Activated CD8-positive, alpha-beta memory T cell treated with anti-CD3 and anti-CD28 coated beads, Interleukin-2, amount 50 U/mL, for 1 hour (primary cell): Measurements from ENCODE around the gene RPTOR.

Experiments
- DNase-seq: peaks from one replicate; pipeline ENCODE4 v3.0.0-alpha.2; 2020; ENCODE audit errors: extremely low read depth

RPTOR gene

GRCh38 chr17:80666867-80667266, 122.2 kb downstream of the RPTOR start:
- no peak for DNase-seq

DNA sequence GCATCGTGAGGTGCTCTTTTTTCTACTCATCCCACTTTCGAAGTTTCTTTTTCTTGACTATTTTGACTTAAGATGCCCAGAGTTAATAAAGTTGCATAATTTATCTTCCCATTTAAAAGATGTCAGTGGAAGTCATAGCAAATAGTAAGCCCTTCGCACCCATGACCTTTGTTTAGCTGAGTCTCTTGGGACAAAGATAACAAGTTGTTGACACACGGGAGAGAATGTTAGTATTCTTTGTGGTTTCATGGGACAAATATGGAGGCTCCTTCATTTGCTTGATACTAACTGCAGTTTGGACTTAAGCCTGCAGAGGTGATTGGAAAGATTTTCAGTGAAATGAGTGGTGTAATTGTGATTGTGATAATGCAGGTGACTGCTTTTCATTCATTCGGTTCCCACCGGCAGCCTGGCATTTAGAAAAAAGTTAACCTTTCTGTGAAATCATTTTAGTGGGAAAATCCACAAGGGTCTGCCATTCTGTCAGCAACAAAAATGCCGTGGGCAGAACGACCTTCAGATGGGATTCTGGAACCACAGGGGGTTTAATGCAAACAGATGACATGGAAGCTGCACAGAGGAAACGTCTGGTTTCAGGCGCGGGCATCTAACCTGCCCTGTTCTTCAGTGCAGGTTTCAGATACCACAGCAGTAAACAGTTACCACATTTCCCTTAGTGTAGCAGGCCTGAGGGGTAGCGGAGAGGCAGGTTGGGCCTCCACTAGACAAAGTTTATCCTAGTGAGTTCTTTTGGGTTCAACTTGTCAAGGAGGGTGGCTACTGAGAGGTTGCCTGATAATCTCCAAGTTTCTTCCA, 123.0 kb downstream of the RPTOR start:
- DNase-seq: no peak

- no peak for DNase-seq
Observed at GRCh38 chr17:80668375-80669148, 123.9 kb downstream of the RPTOR start.

DNA sequence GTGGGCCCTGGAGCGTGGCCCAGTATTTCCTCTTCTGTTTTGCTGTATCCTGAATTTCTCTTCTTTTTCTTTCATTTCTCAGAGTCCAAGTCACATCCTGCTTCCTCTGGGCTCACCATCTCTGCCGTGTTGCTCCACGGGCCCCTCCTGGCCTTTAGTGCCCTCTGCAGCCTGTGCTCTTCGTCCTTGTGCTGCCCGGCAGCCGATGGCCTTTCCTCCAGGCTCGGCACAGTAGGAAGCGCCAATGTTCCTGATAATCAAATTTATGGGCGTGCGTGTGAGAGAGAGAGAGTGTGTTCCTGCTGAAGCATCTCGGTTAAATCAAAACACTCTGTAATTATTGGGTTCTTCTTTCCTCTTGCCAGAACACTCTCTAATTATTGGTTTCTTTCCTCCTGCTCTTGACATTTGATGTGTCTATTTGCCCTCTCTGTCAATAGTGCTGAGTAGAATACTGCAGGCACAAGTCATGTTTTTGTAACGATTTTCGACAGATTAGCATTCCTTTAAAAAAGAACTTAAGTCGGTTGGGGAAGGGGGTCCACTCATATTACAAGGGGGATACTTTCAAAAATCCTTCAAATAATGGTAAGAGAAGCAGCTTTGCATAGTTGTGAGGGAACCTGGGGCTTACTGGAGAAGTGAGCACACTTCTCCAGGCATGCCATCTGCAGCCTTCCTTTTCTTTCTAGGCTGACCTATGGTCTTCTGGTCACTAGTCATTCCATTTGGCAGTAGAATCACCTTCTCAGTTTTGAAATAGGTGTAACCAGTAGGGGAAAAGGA, 126.6 kb downstream of the RPTOR start:
- no peak for DNase-seq

DNA sequence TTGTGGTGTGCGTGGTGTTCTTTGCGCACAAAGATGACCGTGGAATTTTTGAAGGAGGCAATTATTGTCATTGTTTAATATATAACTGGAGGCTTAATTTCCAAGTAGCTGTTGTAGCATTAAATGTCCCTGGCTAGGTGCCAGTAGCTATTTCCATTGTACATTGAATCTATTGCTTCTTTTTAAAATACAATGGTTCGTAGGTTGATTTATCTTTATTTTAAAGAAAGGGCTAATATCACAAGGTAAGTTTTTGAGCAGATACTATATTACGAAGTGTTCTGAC, 127.1 kb downstream of the RPTOR start:
- DNase-seq: no peak

- no peak for DNase-seq
Observed at GRCh38 chr17:80673152-80673920, 128.7 kb downstream of the RPTOR start.

DNA sequence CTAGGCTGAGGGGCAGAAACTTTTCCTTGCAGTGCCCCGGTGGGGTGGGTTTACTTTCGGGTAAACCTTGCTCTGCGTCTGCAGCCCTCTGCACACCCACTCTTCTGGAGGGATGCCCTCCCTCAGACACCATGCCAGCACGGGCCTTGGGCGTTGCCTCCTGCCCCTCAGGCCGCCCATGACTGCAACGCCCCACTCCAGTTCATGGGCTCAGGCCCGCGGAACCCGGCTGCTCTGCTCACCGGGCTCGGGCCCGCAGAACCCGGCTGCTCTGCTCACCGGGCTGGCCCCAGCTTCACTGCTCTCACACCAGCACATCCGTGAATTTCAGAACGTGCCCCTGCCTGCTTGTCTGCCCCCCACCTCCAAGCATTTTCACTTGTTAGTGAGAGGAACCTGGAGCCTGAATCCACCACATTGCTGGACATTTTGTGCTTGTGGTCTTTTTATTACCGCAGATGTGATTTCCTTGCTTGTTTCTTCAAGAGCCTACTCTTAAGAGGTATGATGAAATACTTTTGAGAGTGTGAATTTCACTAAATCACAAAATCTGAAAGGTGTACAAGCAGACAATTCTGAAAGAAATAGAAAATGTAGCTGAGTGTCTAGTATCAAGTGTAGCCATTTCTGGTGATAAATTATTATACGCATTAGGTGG, 130.9 kb downstream of the RPTOR start:
- DNase-seq: no peak

GRCh38 chr17:80676096-80676466, 131.4 kb downstream of the RPTOR start:
- DNase-seq: no peak

GRCh38 chr17:80676564-80676963, 131.9 kb downstream of the RPTOR start:
- DNase-seq: no peak

GRCh38 chr17:80677214-80677756, 132.6 kb downstream of the RPTOR start:
- no peak for DNase-seq

- DNase-seq: no peak
Observed at GRCh38 chr17:80679816-80680215, 135.2 kb downstream of the RPTOR start.

DNA sequence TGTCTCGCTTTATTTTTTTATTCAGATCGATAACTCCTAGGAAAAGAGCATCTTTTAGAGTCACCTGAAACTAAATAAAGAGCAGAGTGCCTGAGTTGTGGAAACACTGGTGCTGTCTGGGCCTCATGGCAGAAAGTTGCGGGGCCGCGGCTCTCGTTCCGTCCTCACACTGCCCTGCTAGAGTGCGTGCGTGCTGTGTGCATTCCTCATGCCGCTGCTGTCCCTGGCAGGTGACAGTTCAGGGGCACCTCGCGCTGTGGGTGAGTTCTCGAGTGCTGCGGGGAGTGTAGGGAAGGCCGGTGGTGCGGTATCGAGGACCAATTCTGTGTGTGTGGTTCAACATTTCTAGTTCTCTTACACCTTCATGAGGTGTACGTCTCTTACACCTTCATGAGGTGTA, 136.6 kb downstream of the RPTOR start:
- no peak for DNase-seq

DNA sequence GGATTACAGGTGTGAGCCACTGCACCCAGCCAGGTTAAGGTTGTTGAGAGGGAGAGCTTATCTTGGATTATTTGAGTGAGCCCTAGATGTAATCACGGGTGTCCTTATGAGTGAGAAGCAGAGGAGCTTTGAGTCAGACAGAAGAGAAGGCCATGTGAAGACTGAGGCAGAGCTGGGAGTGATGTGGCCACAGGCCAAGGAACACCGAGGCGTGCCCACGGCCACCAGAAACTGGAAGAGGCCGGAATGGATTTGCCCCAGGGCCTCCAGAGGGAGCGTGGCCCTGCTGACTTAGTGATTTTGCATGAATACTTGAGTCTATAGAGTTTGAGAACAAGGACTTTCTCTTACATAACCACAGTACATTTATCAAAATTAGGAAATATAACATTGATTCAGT, 137.7 kb downstream of the RPTOR start:
- no peak for DNase-seq

DNA sequence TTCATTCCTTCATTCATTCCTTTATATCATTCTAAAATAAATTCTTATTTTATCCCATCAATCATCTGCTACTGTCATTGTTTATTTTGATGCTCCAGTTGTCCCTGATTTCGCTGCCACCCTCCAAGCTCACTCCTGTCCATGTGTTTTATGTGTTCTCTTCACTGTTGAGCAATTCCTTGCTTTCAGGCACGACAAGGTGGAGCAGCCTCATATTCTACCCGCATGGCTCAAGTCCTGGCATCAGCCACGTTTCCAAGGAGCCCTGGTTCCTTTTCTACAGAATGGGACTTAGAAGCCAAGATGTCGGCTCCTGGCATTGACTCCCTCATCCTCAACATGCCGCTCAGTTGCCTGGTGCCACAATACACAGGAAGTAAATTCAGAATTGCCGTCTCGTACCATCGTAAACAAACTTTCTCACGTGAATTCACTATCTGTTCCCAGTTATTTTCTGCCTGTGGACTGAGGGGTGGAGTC, 139.0 kb downstream of the RPTOR start:
- DNase-seq: no peak

- no peak for DNase-seq
Observed at GRCh38 chr17:80687839-80688238, 143.2 kb downstream of the RPTOR start.

DNA sequence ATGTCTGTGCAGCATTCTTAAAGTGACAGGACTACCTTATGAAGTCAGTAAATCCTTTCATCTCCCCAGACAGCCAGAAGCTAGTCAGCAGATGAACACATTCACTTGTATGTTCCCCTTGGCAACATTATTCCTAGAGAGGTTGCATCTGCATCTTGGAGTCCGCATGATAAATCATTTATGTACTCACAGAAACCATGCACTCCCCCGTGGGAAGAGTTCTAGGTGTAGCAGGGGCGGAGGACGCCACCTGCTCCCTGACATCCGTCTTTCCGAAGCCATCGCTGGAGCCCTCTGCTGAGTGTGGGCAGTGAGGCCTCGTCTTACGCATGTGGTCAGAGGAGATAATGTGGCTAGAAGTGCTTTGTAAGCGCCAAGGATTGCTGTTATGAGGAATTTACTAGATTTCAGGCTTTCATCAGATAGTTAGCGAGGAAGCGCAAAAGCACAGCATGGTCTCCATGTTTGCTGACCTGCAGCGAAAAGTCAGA, 144.5 kb downstream of the RPTOR start:
- DNase-seq: no peak

- no peak for DNase-seq
Observed at GRCh38 chr17:80691784-80692183, 147.1 kb downstream of the RPTOR start.

DNA sequence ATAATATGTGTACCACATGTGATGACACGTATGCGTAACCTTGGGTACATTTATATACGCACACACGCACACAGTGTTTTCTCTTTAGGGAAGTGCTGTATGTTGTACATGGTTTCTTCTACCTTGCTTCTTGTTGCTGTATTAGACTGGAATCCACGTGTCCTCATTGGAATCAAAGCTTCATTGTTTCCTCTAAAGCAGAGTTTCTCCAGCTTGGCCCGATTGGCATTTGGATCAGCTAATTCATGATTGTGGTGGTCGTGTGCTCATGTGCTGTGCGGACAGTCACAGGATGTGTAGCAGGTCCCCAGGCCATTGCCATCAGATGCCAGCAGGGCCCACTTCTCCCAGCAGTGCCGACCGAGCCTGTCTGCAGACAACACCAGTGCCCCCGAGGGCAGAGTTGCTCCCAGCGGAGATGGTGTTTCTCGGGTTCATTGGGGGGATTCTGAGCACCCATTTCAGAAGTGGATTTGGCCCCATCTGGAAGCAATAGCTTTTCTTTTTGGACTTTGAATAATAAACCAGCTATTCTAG, 148.4 kb downstream of the RPTOR start:
- no peak for DNase-seq

DNA sequence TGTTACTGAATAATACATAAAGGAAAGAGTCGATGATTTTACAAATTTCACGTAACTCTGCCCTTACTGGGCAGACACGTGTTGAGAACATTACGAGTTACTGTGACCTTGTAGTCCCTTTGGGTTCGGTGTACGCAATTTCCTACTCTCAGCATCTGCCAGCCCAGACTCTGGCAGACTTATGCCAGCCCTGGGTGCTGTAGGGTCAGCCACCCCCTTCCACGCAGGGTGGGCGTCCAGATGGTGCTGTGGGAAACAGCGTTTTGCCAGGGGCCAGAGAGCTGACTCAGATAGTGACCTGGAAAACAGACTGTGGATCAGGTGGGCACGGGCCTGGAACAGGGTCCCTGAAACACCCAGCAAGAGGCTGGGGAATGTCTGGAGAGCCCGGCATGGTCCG, 148.9 kb downstream of the RPTOR start:
- DNase-seq: no peak
